GM12878 (cell line): ENCODE data around the gene MYRFL. TPM values are rescaled to one million over a fixed set of nuclear protein-coding genes. Genes with fewer than 3 reads are reported as not detected.

Source experiments
- ATAC-seq: fragments of 200-7000 bp; cut with Tn5 transposase; 3 replicates; pipeline ENCODE4 v1.9.1; 2020; ENCODE audit warnings: mild to moderate bottlenecking, moderate library complexity
- BruUV-seq: library from RNA; stranded (reverse); fragments of 400-500 nt; replicated peaks from 2 replicates; lab custom pipeline; 2021; lab: Mats Ljungman, UMichigan
- CTCF ChIA-PET: fragments of 300-600 bp; sonication (Branson Sonifier 250); formaldehyde crosslinking; extraction: SDS; loops from one replicate; lab custom pipeline; 2021; ENCODE audit warnings: inconsistent platforms; lab: Yijun Ruan, JAX
- POLR2A ChIA-PET: fragments of 350-600 bp; formaldehyde crosslinking; extraction: SDS; loops from one replicate; lab custom pipeline; 2021; ENCODE audit warnings: inconsistent platforms; lab: Charles Lee
- RAD21 ChIA-PET: fragments of 300-600 bp; sonication (Branson Sonifier 250); formaldehyde crosslinking; loops from one replicate; lab custom pipeline; 2023; ENCODE audit warnings: antibody characterized with exemption; ENCODE audit not compliant: unreplicated experiment; lab: Charles Lee
- SMC1A ChIA-PET: fragments of 300-600 bp; sonication (Branson Sonifier 250); formaldehyde crosslinking; loops from one replicate; lab custom pipeline; 2023; ENCODE audit not compliant: unreplicated experiment, uncharacterized antibody; lab: Charles Lee
- DNase-seq: peaks from one replicate; pipeline ENCODE4 v3.0.0-alpha.2; 2011; ENCODE audit warnings: low read depth, low spot score
- FAIRE-seq: peaks from 3 replicates; lab custom pipeline; 2011; peaks lifted over from hg19 to GRCh38; lab: Jason Lieb, UNC
- H2AFZ ChIP-seq: 2 replicates; pipeline ENCODE4 v1.6.0; 2011; ENCODE audit warnings: low read depth, low read length, control low read depth; ENCODE audit not compliant: control insufficient read depth
- H3K27ac ChIP-seq: 2 replicates; pipeline ENCODE4 v1.5.1; 2011; ENCODE audit warnings: control low read depth; ENCODE audit not compliant: control insufficient read depth, insufficient read depth
- H3K27me3 ChIP-seq, 2 experiments: replicated peaks in 1 of 2; 2 replicates each; pipeline versions ENCODE4 v1.6.0 to v1.6.1; 2011; ENCODE audit warnings: low read length in 1 of 2; ENCODE audit not compliant: control insufficient read depth in 2 of 2, insufficient read depth in 2 of 2
- H3K36me3 ChIP-seq, 2 experiments: 2 replicates each; pipeline ENCODE4 v1.5.1; 2011; ENCODE audit warnings: low read length in 1 of 2; ENCODE audit not compliant: control insufficient read depth in 2 of 2, insufficient read depth in 2 of 2
- H3K4me1 ChIP-seq: 2 replicates; pipeline ENCODE4 v1.6.1; 2011; ENCODE audit warnings: mild to moderate bottlenecking, low read length, moderate library complexity, mixed read lengths; ENCODE audit not compliant: control insufficient read depth, insufficient read depth
- H3K4me2 ChIP-seq: 2 replicates; pipeline ENCODE4 v1.6.0; 2011; ENCODE audit warnings: control low read depth; ENCODE audit not compliant: control insufficient read depth, insufficient read depth
- H3K4me3 ChIP-seq: fragments of 200-600 bp; sonication (generic); 2 replicates; pipeline ENCODE4 v1.5.1; 2016
- H3K79me2 ChIP-seq: 2 replicates; pipeline ENCODE4 v1.6.0; 2011; ENCODE audit warnings: low read length; ENCODE audit not compliant: control insufficient read depth, insufficient read depth
- H3K9ac ChIP-seq: 2 replicates; pipeline ENCODE4 v1.8.0; 2011; ENCODE audit warnings: low read length, control low read depth, mixed read lengths; ENCODE audit not compliant: control insufficient read depth, insufficient read depth
- H3K9me3 ChIP-seq: replicated peaks from 3 replicates; pipeline ENCODE4 v1.5.1; 2011; ENCODE audit warnings: mild to moderate bottlenecking, low read length; ENCODE audit not compliant: control insufficient read depth, insufficient read depth
- H4K20me1 ChIP-seq: 2 replicates; pipeline ENCODE4 v1.6.0; 2011; ENCODE audit not compliant: control insufficient read depth, insufficient read depth
- BCL11A ChIP-seq: IDR thresholded peaks from 2 replicates; pipeline ENCODE4 v1.6.1; 2011; ENCODE audit warnings: low read depth, low read length
- BMI1 ChIP-seq: fragments of 450-650 bp; IDR thresholded peaks from 2 replicates; pipeline ENCODE4 v1.6.1; 2016; ENCODE audit warnings: mild to moderate bottlenecking, moderate library complexity, borderline replicate concordance
- CBFB ChIP-seq: IDR thresholded peaks from 2 replicates; pipeline ENCODE4 v1.6.1; 2016; ENCODE audit warnings: antibody characterized with exemption, low read depth
- CHD2 ChIP-seq: IDR thresholded peaks from 2 replicates; pipeline ENCODE4 v1.6.1; 2011; ENCODE audit warnings: low read depth, low read length, improper control_type of control experiment, borderline replicate concordance
- CHD4 ChIP-seq: fragments of 200-600 bp; sonication (generic); IDR thresholded peaks from 2 replicates; pipeline ENCODE4 v1.6.1; 2016; ENCODE audit warnings: mild to moderate bottlenecking
- EED ChIP-seq: sonication (generic); IDR thresholded peaks from 2 replicates; pipeline ENCODE4 v1.6.1; 2016; ENCODE audit warnings: antibody characterized with exemption, low read depth
- NFIC ChIP-seq: IDR thresholded peaks from 2 replicates; pipeline ENCODE4 v1.6.1; 2012; ENCODE audit warnings: low read depth, mild to moderate bottlenecking, inconsistent platforms, low read length, moderate library complexity
- NR2C1 ChIP-seq: fragments of 450-650 bp; IDR thresholded peaks from 2 replicates; pipeline ENCODE4 v1.6.1; 2017; ENCODE audit warnings: antibody characterized with exemption, mild to moderate bottlenecking, moderate library complexity
- PML ChIP-seq: IDR thresholded peaks from 2 replicates; pipeline ENCODE4 v1.6.1; 2012; ENCODE audit warnings: low read length, inconsistent platforms
- TAF1 ChIP-seq: IDR thresholded peaks from 2 replicates; pipeline ENCODE4 v1.6.1; 2011; ENCODE audit warnings: mild to moderate bottlenecking, low read depth, low read length, borderline replicate concordance
- TCF12 ChIP-seq: IDR thresholded peaks from 2 replicates; pipeline ENCODE4 v1.6.1; 2011; ENCODE audit warnings: low read depth, mild to moderate bottlenecking, low read length
- TCF3 ChIP-seq: IDR thresholded peaks from 2 replicates; pipeline ENCODE4 v1.6.1; 2012; ENCODE audit warnings: low read depth, mild to moderate bottlenecking, low read length, borderline replicate concordance; ENCODE audit not compliant: insufficient read depth
- in situ Hi-C: fragments of 300-500 bp; cut with MboI; formaldehyde crosslinking; loops from 9 replicates; pipeline ENCODE4 v1.14.3; 2018; ENCODE audit warnings: mixed read lengths
- intact Hi-C: fragments of 100-400 bp; cut with micrococcal nuclease; formaldehyde crosslinking; loops from one replicate; pipeline ENCODE4 v1.14.2; 2022; ENCODE audit not compliant: unreplicated experiment
- polyA plus RNA-seq, 11 experiments: library from polyadenylated mRNA; depleted of rRNA in 4 of 11; unstranded in 6 of 11; stranded (reverse) in 5 of 11; fragments of >200 nt; fragmentation: Nextera tagmentation in 4 of 11; fragmentation: Illumina TruSeq in 1 of 11; extraction: Ambion mirVana in 4 of 11; extraction: Trizol in 1 of 11; gene quantifications; 1 replicate in 1 of 11; 2 replicates in 10 of 11; pipeline versions ENCODE4 v1.2.1 to v1.2.3, GENCODE V29; 2011 to 2016; ENCODE audit warnings: inconsistent platforms in 2 of 11, missing spikeins in 2 of 11, low read depth in 1 of 11
- total RNA-seq, 4 experiments: library from RNA; depleted of rRNA in 3 of 4; stranded (reverse); fragments of >200 nt in 3 of 4; fragmentation: Illumina TruSeq in 1 of 4; extraction: Trizol in 1 of 4; gene quantifications; 2 replicates each; pipeline versions ENCODE4 v1.2.1 to v1.2.3, GENCODE V29; 2013 to 2021
- TF ChIP-seq, protein P1 (sequence below): fragments of 450-650 bp; formaldehyde crosslinking; IDR thresholded peaks from 2 replicates; pipeline ENCODE4 v1.4.0; 2022; ENCODE audit warnings: mild to moderate bottlenecking, moderate library complexity

The MYRFL gene
- total and polyA plus RNA-seq, 10 of the 15 experiments (the other 5 are each of a cell fraction or from before 2014, with no cell fraction given) = 0.24 to 1.8 (median 0.64) TPM

DNA sequence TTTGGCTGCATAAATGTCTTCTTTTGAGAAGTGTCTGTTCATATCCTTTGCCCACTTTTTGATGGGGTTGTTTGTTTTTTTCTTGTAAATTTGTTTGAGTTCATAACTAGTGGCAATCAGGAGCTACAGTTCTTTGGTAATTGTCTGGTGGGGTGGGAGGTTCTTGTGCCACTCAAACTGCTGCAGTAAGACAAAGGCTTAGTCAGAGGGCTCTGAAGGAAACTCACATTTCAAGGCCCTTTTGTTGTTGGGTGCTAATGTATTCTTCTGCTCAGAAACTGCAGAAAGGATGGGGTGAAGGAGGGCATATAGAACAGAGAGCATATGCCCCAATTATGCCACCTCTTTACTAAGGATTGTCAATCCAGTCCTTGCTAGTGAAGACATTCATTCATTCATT is 21.9 kb downstream of the MYRFL start:
- no peaks in the 10 kb centered on the region for H4K20me1 ChIP-seq
- intact Hi-C loops (no loop called here), in situ Hi-C loops (no loop called here)
- FAIRE-seq = no peak
- ChIA-PET POLR2A (no interaction called here), RAD21 (no interaction called here), SMC1A (interaction anchor here (1.0 kb wide), 1 partner anchor 28 kb away, joined by 3 read pairs; no protein-coding TSS in a partner anchor), CTCF (no interaction called here)
- BruUV-seq = no TSS peak
- H3K4me2 ChIP-seq = no peak overlapping the region
- H2AFZ ChIP-seq = no peak overlapping the region
- H3K36me3 ChIP-seq = no peaks in the 10 kb centered on the region
- no peak for DNase-seq
- H3K27ac ChIP-seq = no peak overlapping the region
- no peak overlapping the region for H3K4me3 ChIP-seq
- TF ChIP-seq CHD4 (no peak), EED (no peak), TAF1 (no peak), BCL11A (no peak), CBFB (no peak), TCF3 (no peak), PML (no peak), CHD2 (no peak), BMI1 (no peak), NFIC (no peak), NR2C1 (no peak), TCF12 (no peak)
- TF ChIP-seq, protein P1, sequence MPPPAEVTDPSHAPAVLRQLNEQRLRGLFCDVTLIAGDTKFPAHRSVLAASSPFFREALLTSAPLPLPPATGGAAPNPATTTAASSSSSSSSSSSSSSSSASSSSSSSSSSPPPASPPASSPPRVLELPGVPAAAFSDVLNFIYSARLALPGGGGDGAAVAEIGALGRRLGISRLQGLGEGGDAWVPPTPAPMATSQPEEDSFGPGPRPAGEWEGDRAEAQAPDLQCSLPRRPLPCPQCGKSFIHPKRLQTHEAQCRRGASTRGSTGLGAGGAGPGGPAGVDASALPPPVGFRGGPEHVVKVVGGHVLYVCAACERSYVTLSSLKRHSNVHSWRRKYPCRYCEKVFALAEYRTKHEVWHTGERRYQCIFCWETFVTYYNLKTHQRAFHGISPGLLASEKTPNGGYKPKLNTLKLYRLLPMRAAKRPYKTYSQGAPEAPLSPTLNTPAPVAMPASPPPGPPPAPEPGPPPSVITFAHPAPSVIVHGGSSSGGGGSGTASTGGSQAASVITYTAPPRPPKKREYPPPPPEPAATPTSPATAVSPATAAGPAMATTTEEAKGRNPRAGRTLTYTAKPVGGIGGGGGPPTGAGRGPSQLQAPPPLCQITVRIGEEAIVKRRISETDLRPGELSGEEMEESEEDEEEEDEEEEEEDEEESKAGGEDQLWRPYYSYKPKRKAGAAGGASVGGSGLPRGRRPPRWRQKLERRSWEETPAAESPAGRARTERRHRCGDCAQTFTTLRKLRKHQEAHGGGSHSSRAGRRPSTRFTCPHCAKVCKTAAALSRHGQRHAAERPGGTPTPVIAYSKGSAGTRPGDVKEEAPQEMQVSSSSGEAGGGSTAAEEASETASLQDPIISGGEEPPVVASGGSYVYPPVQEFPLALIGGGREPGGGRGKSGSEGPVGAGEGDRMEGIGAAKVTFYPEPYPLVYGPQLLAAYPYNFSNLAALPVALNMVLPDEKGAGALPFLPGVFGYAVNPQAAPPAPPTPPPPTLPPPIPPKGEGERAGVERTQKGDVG (CRISPR knock-in tag) = no peak
- no peaks in the 10 kb centered on the region for H3K79me2 ChIP-seq
- no peak for ATAC-seq
- no peaks in the 10 kb centered on the region for H3K9me3 ChIP-seq
- H3K4me1 ChIP-seq = no peaks in the 10 kb centered on the region
- H3K9ac ChIP-seq = no peak overlapping the region
- H3K27me3 ChIP-seq = no peaks in the 10 kb centered on the region
